SKM-1 treated with dmso at 0.1 percent for 144 hours (cell line): Measurements from ENCODE around the gene SLC4A11.

Experiments
- DNase-seq: peaks from one replicate; lab custom pipeline; 2025; ENCODE audit not compliant: unreplicated experiment; lab: John Stamatoyannopoulos, UW

The SLC4A11 gene

DNA sequence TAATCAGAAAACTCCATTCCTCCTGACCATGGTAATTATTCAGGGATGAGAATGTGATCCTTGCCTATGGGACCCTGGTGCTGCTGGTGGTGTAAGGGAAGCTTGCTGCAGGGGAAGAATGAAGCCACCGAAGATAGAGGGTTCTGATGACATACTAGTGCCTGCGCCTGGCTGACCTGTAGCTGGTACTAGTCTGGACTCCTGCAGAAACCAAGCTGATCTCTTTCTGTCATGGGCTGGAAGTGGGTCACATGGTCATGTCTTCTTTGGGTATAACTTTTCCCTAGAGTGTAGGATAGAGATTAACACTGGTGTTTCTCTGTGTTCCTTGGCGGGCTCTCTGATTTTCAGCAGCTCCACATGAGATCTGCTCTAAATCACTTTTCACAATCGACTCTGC, 8.6 kb upstream of the SLC4A11 start:
- DNase-seq: no peak

DNA sequence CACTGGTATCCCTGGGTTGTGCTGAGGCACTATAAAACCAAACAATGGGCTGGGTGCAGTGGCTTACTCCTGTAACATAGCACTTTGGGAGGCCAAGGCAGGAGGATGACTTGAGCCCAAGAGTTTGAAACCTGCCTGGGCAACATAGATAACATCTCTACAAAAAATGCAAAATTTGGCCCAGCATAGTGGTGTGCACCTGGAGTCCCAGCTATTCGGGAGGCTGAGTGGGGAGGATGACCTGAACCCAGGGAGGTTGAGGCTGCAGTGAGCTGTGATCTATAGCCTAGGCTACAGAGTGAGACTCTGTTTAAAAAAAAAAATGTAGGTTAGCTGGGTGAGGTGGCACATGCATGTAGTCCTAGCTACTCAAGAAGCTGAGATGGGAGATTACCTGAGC, 7.7 kb upstream of the SLC4A11 start:
- no peak for DNase-seq

DNA sequence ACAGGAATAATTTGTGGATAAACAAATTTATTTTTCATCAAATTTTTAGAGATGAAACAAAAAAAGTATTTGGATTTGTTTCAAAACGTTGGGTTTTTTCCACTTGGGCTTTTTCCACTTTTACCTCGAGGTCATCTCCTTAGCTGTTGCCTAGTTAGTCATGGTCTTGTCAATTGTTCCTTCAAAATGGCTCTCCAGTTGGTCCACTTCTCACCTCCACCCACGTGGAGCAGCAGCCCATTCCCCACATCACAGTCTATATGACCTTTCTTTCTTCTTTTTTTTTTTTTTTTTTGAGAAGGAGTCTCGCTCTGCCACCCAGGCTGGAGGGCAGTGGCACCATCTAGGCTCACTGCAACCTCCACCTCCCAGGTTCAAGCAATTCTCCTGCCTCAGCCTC, 6.7 kb upstream of the SLC4A11 start:
- no peak for DNase-seq

DNA sequence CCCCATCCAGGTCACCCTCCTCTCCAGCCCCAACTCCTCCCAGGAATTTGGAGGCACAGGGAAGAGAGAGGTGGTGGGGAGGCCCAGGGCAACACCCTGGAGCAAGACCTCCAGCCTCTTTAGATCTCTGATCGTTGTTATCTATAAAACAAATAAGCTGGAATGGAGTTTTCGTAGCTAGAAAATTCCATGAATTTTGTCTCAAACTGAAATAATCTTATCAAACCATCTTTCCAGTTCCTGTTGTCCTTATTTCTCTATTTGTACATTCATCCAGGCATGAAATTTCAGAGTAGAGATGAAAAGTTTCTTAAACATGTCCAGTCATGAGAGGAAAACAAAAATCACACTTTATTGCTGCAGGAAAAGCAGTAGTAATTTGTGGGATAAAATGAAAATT, 6.2 kb upstream of the SLC4A11 start:
- no peak for DNase-seq

- no peak for DNase-seq
These were observed 5.6 kb upstream of the SLC4A11 start for GRCh38 chr20:3244613-3245012.

DNA sequence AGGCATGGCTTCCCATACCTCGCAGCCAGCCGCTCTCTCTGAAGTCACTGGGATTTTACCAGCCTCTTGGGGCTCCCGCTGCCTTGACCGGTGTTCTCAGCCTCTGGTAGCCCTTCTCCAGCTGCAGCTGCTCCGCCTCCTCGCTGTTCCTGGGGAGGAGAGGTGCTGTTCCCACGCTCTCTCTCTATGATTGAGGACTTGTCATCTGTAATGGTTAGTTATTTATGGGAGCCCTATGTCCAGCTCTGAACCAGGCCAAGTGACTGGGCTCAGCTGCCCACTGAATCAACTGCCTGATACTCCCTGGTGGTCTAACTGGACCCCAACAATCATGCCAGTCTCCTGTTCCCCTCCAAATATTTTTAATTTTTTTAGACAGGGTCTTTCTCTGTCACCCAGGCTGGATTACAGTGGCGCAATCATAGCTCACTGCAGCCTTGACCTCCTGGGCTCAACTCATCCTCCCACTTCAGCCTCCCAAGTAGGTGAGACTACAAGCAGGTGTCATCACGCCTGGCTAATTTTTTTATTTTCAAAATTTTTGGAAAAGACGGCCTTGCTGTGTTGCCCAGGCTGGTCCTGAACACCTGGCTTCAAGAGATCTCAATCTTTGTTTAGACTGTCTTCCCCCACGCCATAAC, 4.8 kb upstream of the SLC4A11 start:
- DNase-seq: no peak

DNA sequence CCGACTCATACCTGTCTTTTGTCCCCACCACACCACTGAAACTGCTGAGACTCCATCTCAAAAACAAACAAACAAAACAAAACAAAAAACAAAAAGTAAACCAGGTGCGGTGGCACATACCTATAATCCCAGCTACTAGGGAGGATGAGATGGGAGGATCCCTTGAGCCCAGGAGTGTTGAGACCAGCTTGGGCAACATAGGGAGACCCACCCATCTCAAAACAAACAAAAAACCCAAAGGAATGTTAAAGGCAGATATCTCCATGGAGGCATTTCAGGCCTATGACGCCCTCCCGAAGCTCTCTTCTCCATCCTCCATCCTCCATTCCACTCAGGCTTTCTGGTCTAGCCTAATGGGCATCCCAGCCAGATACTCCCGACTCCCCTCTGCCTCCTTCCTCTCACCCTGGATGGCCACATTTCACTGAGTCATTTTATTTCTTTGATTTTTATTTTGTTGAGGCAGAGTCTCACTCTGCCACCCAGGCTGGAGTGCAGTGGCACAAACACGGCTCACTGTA, 3.2 kb upstream of the SLC4A11 start:
- no peak for DNase-seq

DNA sequence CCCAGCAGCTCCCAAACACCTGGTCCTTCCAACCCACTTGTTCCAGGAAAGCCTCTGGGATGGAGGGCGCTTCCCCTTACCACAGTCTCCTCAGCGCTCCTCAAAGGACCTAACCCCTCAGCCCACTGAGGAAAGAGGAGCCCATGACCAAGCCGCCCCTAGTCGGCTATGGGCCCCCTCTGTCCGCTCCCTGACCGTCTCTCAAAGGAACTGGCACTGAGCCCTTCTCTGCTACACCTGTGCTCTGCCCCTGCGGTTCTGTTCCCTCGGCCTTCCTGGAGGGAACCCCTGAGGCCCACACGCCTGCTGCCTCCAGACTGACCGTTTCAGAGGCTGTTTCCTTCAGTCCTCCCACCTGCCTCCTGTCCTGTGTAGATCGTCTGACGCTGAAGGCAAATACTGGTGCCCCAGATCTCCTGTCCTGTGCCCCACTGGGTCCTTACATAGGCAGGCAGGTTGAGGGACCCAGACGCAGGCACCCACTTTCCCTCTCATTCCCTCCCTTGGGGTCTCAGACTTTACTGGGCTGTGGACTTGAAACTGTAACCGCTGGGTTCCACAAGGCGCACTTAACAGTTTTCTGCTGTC, 1.9 kb upstream of the SLC4A11 start:
- no peak for DNase-seq

GRCh38 chr20:3239867-3240775, 1.1 kb upstream of the SLC4A11 start:
- no peak for DNase-seq

DNA sequence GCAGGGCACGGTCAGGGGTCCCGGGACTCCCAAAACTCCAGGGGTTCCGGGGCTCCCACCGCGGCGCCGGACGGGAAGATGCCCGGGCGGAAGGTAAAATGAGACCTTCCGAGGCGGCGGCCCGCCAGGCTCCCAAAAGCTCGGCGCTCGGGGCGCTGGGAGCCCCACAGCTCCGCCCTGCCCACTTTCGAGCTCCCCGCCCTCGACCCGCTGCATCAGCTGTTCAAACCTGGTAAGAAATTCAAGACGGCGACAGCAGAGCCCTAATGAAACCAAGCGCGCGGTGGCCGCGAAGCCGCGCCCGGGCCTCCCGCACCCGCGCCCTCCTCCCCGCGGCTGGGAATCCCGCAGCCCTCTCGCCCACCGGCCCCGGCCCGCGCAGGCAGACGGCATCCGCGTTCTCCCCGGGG, 369 bp downstream of the SLC4A11 start:
- DNase-seq: no peak

GRCh38 chr20:3237958-3238615, 903 bp downstream of the SLC4A11 start:
- DNase-seq: no peak

- no peak for DNase-seq
These were observed 1.7 kb downstream of the SLC4A11 start for GRCh38 chr20:3237011-3237957.

GRCh38 chr20:3235666-3236324, 3.2 kb downstream of the SLC4A11 start:
- DNase-seq: no peak

DNA sequence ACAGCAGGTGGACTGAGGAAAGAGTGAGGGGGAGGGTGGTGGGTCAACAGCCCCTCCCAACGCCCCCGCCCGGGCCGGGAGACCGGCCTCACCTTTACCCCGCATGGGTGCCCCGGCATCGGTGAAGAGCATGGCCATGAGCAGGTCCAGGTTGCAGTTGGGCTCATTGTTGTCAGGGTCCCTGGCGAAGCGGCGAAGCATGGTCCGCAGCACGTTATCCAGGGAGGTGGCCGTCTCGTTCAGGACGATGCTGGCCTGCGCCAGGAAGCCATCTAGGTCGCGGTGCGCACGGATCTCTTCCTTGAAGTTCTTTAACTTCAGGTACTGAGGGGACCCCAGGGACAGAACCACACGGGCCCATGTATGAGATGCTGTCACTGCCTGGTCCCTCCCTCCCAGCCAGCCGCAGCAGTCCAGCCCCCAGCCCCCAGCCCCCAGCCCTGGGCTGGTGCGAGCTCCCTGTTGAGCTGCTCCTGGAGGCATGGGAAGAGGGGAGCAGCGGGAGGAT, 4.9 kb downstream of the SLC4A11 start:
- no peak for DNase-seq

DNA sequence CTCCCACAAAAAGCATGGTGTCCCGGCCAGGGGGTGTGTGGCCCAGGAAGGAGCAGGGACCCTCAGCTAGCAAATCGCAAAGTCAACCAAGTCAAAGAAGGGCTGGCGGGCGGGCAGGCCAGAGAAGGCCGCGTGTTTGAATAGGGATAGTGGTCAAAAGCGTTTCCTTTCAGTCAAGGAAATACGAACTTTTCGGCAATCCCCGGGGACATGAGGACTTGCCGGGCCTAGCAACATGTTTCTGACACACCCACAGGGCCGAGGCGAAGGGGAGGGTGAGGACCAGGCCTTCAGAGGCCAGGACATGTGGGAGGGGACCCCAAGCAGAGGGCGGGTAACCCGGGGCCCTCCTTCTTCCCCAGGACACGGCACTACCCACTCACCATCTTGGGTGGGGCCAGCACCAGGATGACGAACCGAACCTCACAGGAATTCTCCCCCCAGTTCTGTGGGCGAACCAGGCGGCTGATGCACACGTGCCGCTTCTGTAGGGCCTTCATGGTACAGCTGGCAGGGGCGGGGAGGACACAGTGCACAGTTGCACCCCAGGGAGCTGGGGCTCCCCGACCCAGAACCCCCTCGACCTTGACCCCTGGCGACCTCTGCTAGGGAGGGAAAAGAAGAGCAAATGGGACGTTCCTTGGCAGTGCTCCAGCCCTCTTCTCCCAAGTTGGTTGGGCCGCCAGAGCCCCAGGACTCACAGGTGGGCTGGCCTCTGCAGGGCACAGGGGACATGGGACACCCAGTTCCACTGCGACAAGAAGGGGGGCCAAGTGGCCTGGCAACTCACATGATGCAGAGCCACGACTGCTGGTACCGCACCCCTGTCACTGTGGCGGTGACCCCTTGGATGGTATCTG, 5.6 kb downstream of the SLC4A11 start:
- DNase-seq: no peak

DNA sequence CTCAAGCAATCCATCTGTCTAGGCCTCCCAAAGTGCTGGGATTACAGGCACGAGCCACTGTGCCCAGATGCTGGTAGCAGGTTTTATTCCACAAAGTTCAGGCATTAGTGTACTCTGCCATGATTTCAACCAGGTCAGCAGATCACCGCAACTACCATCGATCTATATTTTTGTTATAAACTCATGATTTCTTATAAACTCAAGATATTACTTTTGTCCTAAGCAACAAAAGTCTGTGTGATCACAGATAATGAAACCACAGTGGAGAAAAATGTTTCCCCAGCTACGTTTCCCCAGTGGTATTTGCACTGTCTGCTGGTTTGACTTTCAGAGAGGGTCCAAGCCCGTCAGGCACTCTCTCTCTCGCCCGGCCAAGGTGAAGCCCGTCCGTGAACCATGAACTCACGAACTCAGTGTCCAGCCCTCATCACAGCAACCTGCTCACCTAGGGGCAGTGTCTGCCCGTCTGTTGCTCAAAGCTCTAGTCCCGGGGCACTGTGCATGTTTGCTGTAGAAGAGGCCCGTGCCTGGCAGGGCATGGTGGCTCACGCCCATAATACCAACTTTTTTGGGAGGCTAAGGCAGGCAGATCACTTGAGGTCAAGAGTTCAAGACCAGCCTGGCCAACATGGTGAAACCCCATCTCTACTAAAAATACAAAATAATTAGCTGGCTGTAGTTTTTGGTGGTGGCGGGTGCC, 7.0 kb downstream of the SLC4A11 start:
- no peak for DNase-seq

GRCh38 chr20:3231116-3231515, 7.9 kb downstream of the SLC4A11 start:
- DNase-seq: no peak

DNA sequence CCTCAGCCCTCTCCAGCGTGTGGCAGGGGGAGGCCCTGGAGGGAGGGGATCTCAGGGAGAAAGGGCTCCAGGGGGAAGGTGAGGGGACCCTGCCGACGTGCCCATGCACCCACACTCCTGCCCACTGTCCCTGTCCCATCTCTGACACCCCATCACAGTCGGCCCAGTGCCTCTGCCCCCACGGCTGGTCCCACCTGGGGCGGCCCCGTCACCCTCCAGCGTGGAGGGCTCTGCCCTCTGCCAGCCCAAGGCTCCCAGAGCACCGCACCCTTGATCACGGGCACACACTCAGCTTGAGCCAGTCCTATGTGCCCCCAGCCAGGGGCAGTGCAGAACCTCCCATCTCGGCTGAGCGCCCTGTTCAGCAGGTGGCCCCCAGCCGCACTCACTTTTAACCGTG, 9.2 kb downstream of the SLC4A11 start:
- DNase-seq: no peak
